Astrocyte (in vitro differentiated cells and primary cell): Measurements from ENCODE around the gene RECQL5. TPM values are rescaled to one million over a fixed set of nuclear protein-coding genes. Genes with fewer than 3 reads are reported as not detected.

Experiments used
- DNase-seq: peaks from one replicate; pipeline ENCODE4 v3.0.0-alpha.2; 2010; ENCODE audit warnings: low read depth
- FAIRE-seq: peaks from 2 replicates; lab custom pipeline; 2011; peaks lifted over from hg19 to GRCh38; lab: Jason Lieb, UNC
- H2AFZ ChIP-seq: 2 replicates; pipeline ENCODE4 v1.6.0; 2012; ENCODE audit warnings: low read depth, low read length, inconsistent platforms
- H3K27ac ChIP-seq: 2 replicates; pipeline ENCODE4 v1.5.1; 2011; ENCODE audit warnings: low read depth, low read length, inconsistent platforms
- H3K27me3 ChIP-seq: 2 replicates; pipeline ENCODE4 v1.6.0; 2011; ENCODE audit warnings: low read length, inconsistent platforms; ENCODE audit not compliant: insufficient read depth
- H3K36me3 ChIP-seq: 2 replicates; pipeline ENCODE4 v1.5.1; 2011; ENCODE audit warnings: low read length, inconsistent platforms; ENCODE audit not compliant: insufficient read depth
- H3K4me1 ChIP-seq: 2 replicates; pipeline ENCODE4 v1.5.1; 2011; ENCODE audit warnings: low read length, inconsistent platforms; ENCODE audit not compliant: insufficient read depth
- H3K4me2 ChIP-seq: 2 replicates; pipeline ENCODE4 v1.6.0; 2012; ENCODE audit warnings: low read length, inconsistent platforms
- H3K4me3 ChIP-seq: 2 replicates; pipeline ENCODE4 v1.5.1; 2011; ENCODE audit warnings: low read depth, mild to moderate bottlenecking, low read length, inconsistent platforms; ENCODE audit not compliant: insufficient read depth
- H3K79me2 ChIP-seq: 2 replicates; pipeline ENCODE4 v1.6.0; 2012; ENCODE audit warnings: mild to moderate bottlenecking, low read length, inconsistent platforms; ENCODE audit not compliant: insufficient read depth
- H3K9ac ChIP-seq: 2 replicates; pipeline ENCODE4 v1.6.0; 2012; ENCODE audit warnings: mild to moderate bottlenecking, low read length, inconsistent platforms
- H3K9me3 ChIP-seq: 2 replicates; pipeline ENCODE4 v1.5.1; 2012; ENCODE audit warnings: low read depth, mild to moderate bottlenecking, low read length, inconsistent platforms; ENCODE audit not compliant: insufficient read depth
- H4K20me1 ChIP-seq: 2 replicates; pipeline ENCODE4 v1.6.0; 2012; ENCODE audit warnings: low read length, inconsistent platforms; ENCODE audit not compliant: insufficient read depth
- H3K27ac Mint-ChIP-seq: one replicate; pipeline ENCODE4 v1.8.0; 2021; ENCODE audit warnings: mild to moderate bottlenecking, mixed read lengths; ENCODE audit not compliant: unreplicated experiment
- H3K27me3 Mint-ChIP-seq: one replicate; pipeline ENCODE4 v1.8.0; 2021; ENCODE audit warnings: low read depth, mixed read lengths; ENCODE audit not compliant: unreplicated experiment
- H3K36me3 Mint-ChIP-seq: one replicate; pipeline ENCODE4 v1.8.0; 2021; ENCODE audit warnings: low read depth, mixed read lengths; ENCODE audit not compliant: unreplicated experiment
- H3K4me1 Mint-ChIP-seq: one replicate; pipeline ENCODE4 v1.8.0; 2021; ENCODE audit warnings: low read depth, mixed read lengths; ENCODE audit not compliant: unreplicated experiment
- H3K4me3 Mint-ChIP-seq: one replicate; pipeline ENCODE4 v1.8.0; 2021; ENCODE audit warnings: mild to moderate bottlenecking, moderate library complexity, mixed read lengths; ENCODE audit not compliant: unreplicated experiment
- H3K9me3 Mint-ChIP-seq: one replicate; pipeline ENCODE4 v1.8.0; 2021; ENCODE audit warnings: mild to moderate bottlenecking, mixed read lengths; ENCODE audit not compliant: unreplicated experiment
- CTCF ChIP-seq: IDR thresholded peaks from 2 replicates; pipeline ENCODE4 v1.5.1; 2011; ENCODE audit warnings: low read depth, mild to moderate bottlenecking, inconsistent platforms, low read length, moderate library complexity; ENCODE audit not compliant: insufficient read depth
- EZH2 ChIP-seq: IDR thresholded peaks from 2 replicates; pipeline ENCODE4 v1.6.1; 2012; ENCODE audit warnings: mild to moderate bottlenecking, low read length, inconsistent platforms; ENCODE audit not compliant: insufficient read depth
- total RNA-seq: library from RNA; stranded (reverse); gene quantifications from 2 replicates; pipeline ENCODE4 v1.2.1, GENCODE V29; 2021

RECQL5 gene
- total RNA-seq, 1 donor from 2014 or later = 25.9 TPM

- peaks cover 7% of the 10 kb centered on the region for H4K20me1 ChIP-seq
- peaks cover 6% of the 10 kb centered on the region for H3K4me1 Mint-ChIP-seq
- H3K27me3 ChIP-seq = no peaks in the 10 kb centered on the region
- no peak overlapping the region for H3K4me3 Mint-ChIP-seq
- H3K36me3 ChIP-seq = no peaks in the 10 kb centered on the region
- no peaks in the 10 kb centered on the region for H3K79me2 ChIP-seq
- no peak overlapping the region for H3K4me2 ChIP-seq
- TF ChIP-seq CTCF (no peak), EZH2 (no peak)
- H3K27ac Mint-ChIP-seq = no peak overlapping the region
- H2AFZ ChIP-seq = no peak overlapping the region
- no peaks in the 10 kb centered on the region for H3K9me3 Mint-ChIP-seq
- H3K9ac ChIP-seq = no peak overlapping the region
- no peak overlapping the region for H3K4me3 ChIP-seq
- peaks cover 13% of the 10 kb centered on the region for H3K4me1 ChIP-seq
- no peaks in the 10 kb centered on the region for H3K9me3 ChIP-seq
- no peak overlapping the region for H3K27ac ChIP-seq
- peaks cover 6% of the 10 kb centered on the region for H3K36me3 Mint-ChIP-seq
- H3K27me3 Mint-ChIP-seq = no peaks in the 10 kb centered on the region
- FAIRE-seq (no peak), DNase-seq (no peak)
Observed at GRCh38 chr17:75634754-75635609, 32.0 kb downstream of the RECQL5 start.

DNA sequence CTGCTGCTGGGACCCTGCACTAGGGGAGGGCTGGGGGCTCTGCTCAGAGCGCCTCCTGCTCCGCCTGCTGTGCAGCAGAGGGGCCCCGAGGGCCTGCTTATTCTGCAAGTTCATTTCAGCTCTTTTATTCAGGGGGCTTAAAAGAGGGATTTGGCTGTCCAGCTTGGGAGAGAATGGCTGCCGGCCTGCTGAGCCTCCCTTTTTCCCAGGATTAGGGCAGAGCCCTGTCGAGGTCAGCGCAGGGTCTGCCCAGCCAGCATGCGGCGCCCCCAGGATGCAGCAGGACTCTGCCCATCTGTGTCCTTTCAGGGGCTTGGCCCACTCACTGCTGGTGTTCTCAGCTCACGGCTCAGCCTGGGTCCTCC is 32.6 kb downstream of the RECQL5 start:
- DNase-seq (no peak), FAIRE-seq (no peak)
- Mint-ChIP-seq H3K4me1 (peaks cover 6% of the 10 kb centered on the region), H3K27me3 (no peaks in the 10 kb centered on the region), H3K27ac (no peak overlapping the region), H3K9me3 (no peaks in the 10 kb centered on the region), H3K36me3 (peaks cover 6% of the 10 kb centered on the region), H3K4me3 (no peak overlapping the region)
- Histone ChIP-seq H3K4me1 (peaks cover 13% of the 10 kb centered on the region), H3K9me3 (no peaks in the 10 kb centered on the region), H4K20me1 (peaks cover 7% of the 10 kb centered on the region), H2AFZ (no peak overlapping the region), H3K79me2 (no peaks in the 10 kb centered on the region), H3K27me3 (no peaks in the 10 kb centered on the region), H3K36me3 (no peaks in the 10 kb centered on the region), H3K9ac (peak overlapping the region; percentile 15), H3K27ac (no peak overlapping the region), H3K4me3 (no peak overlapping the region), H3K4me2 (peak overlapping the region; percentile 74)
- TF ChIP-seq CTCF (no peak), EZH2 (no peak)
